ENCODE data around the gene MRPS15.
"Not testable (repeated sequence)": the region's sequence is repeated elsewhere in the genome, so short reads cannot be mapped to it uniquely, and the experiment has no call there.

MRPS15 gene

GRCh38 chr1:36463803-36464604, at the start of gene MRPS15:
Gene MRPS15 (minus strand): TSS chr1:36464384. CDS start chr1:36464275, 109 bp downstream.
- DNase-seq: peak; percentile 96

- no peak for DNase-seq
Observed at GRCh38 chr1:36512842-36513241, 48.7 kb upstream of the MRPS15 start.

- no peak for DNase-seq
Observed at GRCh38 chr1:36511804-36512798, 47.9 kb upstream of the MRPS15 start.

- not testable (repeated sequence) for DNase-seq
Observed at GRCh38 chr1:36511220-36511619, 47.0 kb upstream of the MRPS15 start.

- DNase-seq: no peak
Observed at GRCh38 chr1:36510418-36510817, 46.2 kb upstream of the MRPS15 start.

GRCh38 chr1:36508257-36508656, 44.1 kb upstream of the MRPS15 start:
- no peak for DNase-seq

- no peak for DNase-seq
Observed at GRCh38 chr1:36506276-36506920, 42.2 kb upstream of the MRPS15 start.

- no peak for DNase-seq
Observed at GRCh38 chr1:36503733-36504132, 39.5 kb upstream of the MRPS15 start.

- DNase-seq: no peak
Observed at GRCh38 chr1:36503159-36503558, 39.0 kb upstream of the MRPS15 start.

- DNase-seq: no peak
Observed at GRCh38 chr1:36502616-36503015, 38.4 kb upstream of the MRPS15 start.

GRCh38 chr1:36501911-36502310, 37.7 kb upstream of the MRPS15 start:
- DNase-seq: not testable (repeated sequence)

GRCh38 chr1:36497207-36497606, 33.0 kb upstream of the MRPS15 start:
- no peak for DNase-seq

GRCh38 chr1:36494971-36495370, 30.8 kb upstream of the MRPS15 start:
- DNase-seq: no peak

GRCh38 chr1:36493524-36493923, 29.3 kb upstream of the MRPS15 start:
- DNase-seq: no peak

GRCh38 chr1:36492491-36492890, 28.3 kb upstream of the MRPS15 start:
- DNase-seq: no peak

GRCh38 chr1:36489258-36490051, 25.3 kb upstream of the MRPS15 start:
- DNase-seq: not testable (repeated sequence)

- no peak for DNase-seq
Observed at GRCh38 chr1:36487906-36488305, 23.7 kb upstream of the MRPS15 start.

- not testable (repeated sequence) for DNase-seq
Observed at GRCh38 chr1:36487336-36487725, 23.1 kb upstream of the MRPS15 start.

GRCh38 chr1:36486439-36487335, 22.5 kb upstream of the MRPS15 start:
- no peak for DNase-seq

- DNase-seq: no peak
Observed at GRCh38 chr1:36486093-36486438, 21.9 kb upstream of the MRPS15 start.

GRCh38 chr1:36484099-36484498, 19.9 kb upstream of the MRPS15 start:
- no peak for DNase-seq

Data from CD4-positive, alpha-beta T cell treated with Interleukin-17A for 1 hour (primary cell).